GM19397 (cell line): ENCODE results near the gene DGKG.

Experiments used
- ATAC-seq: cut with Tn5 transposase; IDR thresholded peaks from one replicate; pipeline ENCODE4 v1.9.1; 2021; ENCODE audit warnings: mild to moderate bottlenecking, moderate library complexity; ENCODE audit not compliant: unreplicated experiment

The DGKG gene

GRCh38 chr3:186181901-186182300, 180.1 kb downstream of the DGKG start:
- no peak for ATAC-seq

- ATAC-seq: no peak
Observed at GRCh38 chr3:186180891-186181481, 181.0 kb downstream of the DGKG start.

- no peak for ATAC-seq
Observed at GRCh38 chr3:186180151-186180550, 181.9 kb downstream of the DGKG start.

GRCh38 chr3:186178412-186178811, 183.6 kb downstream of the DGKG start:
- ATAC-seq: no peak

GRCh38 chr3:186176373-186176990, 185.6 kb downstream of the DGKG start:
- ATAC-seq: no peak

- no peak for ATAC-seq
Observed at GRCh38 chr3:186173224-186173815, 188.7 kb downstream of the DGKG start.

- no peak for ATAC-seq
Observed at GRCh38 chr3:186172353-186172752, 189.7 kb downstream of the DGKG start.

GRCh38 chr3:186171521-186171920, 190.5 kb downstream of the DGKG start:
- no peak for ATAC-seq

GRCh38 chr3:186170516-186170915, 191.5 kb downstream of the DGKG start:
- ATAC-seq: no peak

- no peak for ATAC-seq
Observed at GRCh38 chr3:186169379-186169778, 192.7 kb downstream of the DGKG start.

GRCh38 chr3:186168976-186169375, 193.1 kb downstream of the DGKG start:
- ATAC-seq: no peak

GRCh38 chr3:186167646-186168395, 194.2 kb downstream of the DGKG start:
- no peak for ATAC-seq

GRCh38 chr3:186166491-186167288, 195.3 kb downstream of the DGKG start:
- no peak for ATAC-seq

GRCh38 chr3:186166036-186166435, 196.0 kb downstream of the DGKG start:
- ATAC-seq: no peak

GRCh38 chr3:186165331-186165730, 196.7 kb downstream of the DGKG start:
- no peak for ATAC-seq

- no peak for ATAC-seq
Observed at GRCh38 chr3:186164696-186165095, 197.3 kb downstream of the DGKG start.

GRCh38 chr3:186162221-186162620, 199.8 kb downstream of the DGKG start:
- no peak for ATAC-seq

GRCh38 chr3:186160691-186161243, 201.3 kb downstream of the DGKG start:
- no peak for ATAC-seq

GRCh38 chr3:186154641-186155040, 207.4 kb downstream of the DGKG start:
- no peak for ATAC-seq

- peak; percentile 79 for ATAC-seq
Observed at GRCh38 chr3:186152889-186153292, 209.1 kb downstream of the DGKG start.

- peak; percentile 19 for ATAC-seq
Observed at GRCh38 chr3:186152361-186152798, 209.7 kb downstream of the DGKG start.
